Activated CD4-positive, alpha-beta T cell treated with anti-CD3 and anti-CD28 coated beads, Interleukin-2, amount 50 U/mL, for 24 hours (primary cell): ENCODE data around the gene LCE1D.

Experiments used
- DNase-seq, 2 donors: peaks; one replicate each; pipeline ENCODE4 v3.0.0-alpha.2; 2020; ENCODE audit warnings: low read depth in 1 of 2, low spot score in 1 of 2

LCE1D gene

DNA sequence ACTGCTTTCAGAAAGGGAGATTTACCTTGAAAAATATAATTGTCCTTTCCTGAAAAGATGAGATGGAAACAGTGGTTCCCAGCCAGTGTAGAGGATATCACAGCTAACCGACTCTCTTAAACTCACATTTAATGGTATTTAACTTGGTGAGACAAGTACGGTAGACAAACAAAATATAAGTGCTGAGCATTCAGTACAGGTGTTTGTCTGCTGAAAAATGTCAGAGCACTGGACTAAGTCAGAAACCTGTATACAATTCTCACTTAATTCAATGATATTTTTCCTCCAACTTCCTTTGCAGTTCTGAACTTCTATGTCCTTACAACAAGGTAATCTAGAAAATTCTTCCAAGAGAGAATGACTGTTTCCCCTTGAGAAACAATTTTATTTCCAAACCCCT, 15.2 kb downstream of the LCE1D start, which contains the start of gene LCE1B:
TSS of gene LCE1B (plus strand) at position 301 of the 400 bp plus-strand sequence. CDS start 476 bp downstream, outside the sequence.
- no peak for DNase-seq

DNA sequence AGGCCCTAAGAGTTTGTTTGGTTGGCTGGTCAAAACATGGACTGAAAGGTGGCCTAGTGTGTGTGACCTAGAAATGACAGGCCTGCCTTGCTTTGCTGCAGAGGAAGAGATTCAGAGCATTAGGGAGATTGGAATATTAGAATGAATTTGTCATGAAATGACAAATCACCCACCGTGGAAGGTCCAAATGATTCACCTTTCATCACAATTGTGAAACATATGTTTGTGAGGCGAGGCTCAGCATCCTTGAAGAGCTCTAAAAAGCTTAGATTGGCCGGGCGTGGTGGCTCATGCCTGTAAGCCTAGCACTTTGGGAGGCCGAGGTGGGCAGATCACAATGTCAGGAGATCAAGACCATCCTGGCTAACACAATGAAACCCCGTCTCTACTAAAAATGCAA, 20.8 kb downstream of the LCE1D start:
- no peak for DNase-seq

GRCh38 chr1:152823294-152823693, 26.8 kb downstream of the LCE1D start:
- no peak for DNase-seq

DNA sequence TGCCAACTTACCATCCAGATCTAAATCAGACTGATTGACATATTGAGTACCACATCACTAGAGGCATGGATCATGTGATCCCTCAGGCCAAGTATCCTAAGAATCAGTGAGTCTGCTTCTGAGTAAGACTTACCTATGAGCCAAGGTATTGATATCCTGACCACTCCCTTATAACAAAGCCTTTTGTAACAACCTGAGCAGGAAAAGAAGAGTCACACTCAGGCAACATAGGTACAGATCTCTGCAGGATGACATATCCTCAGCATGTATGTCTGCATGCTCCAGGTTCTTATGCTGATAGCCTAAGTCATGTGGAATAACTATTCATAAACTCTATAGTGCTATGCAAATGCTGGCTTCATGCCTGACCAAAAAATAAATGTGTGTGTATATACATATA, 28.4 kb downstream of the LCE1D start:
- no peak for DNase-seq

DNA sequence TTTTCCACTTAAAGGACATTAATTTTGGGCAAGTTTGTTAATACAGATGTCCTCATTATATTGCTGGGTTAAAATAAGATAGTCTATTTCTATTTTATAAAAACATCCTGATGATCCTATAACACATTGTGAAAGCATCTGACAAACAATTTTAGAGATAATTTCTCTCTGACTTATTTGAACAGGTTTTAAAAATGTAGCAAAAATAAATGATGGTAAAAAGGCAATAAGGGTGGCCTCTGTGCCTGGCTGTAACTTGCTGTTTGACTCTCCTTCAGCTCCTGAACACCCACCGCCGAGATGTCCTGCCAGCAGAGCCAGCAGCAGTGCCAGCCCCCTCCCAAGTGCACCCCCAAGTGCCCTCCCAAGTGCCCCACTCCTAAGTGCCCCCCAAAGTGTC, 30.7 kb downstream of the LCE1D start, which contains the start of gene LCE1A:
TSS of gene LCE1A (plus strand) at position 301 of the 400 bp plus-strand sequence. CDS start at position 301, 0 bp downstream.
- no peak for DNase-seq

DNA sequence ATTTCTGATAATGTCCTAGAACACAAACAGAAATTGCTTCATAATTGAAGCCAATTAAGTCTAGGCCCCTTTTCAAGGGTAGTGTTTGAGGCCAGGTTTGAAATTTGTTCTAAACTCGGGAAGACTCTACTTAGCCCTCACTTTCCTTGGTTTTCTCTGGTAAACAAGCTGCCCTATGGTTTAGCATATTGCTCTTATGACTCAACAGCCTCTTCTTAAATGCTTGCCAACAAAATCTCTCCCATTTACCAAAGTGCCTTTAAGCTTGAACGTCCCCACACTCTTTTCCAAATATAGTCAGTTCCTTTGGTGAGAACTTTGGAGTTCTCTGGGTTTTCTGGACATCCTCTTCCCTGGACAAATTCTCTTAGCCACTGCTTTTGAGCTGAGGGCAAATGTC, 40.3 kb downstream of the LCE1D start:
- no peak for DNase-seq

- DNase-seq: no peak
Measured at GRCh38 chr1:152842556-152842955, 46.0 kb downstream of the LCE1D start, which contains the start of gene LCE6A. TSS of gene LCE6A (plus strand) at chr1:152842856. CDS start at chr1:152843521, 665 bp downstream.
